ENCODE results near the gene TNFRSF19.

Gene TNFRSF19

DNA sequence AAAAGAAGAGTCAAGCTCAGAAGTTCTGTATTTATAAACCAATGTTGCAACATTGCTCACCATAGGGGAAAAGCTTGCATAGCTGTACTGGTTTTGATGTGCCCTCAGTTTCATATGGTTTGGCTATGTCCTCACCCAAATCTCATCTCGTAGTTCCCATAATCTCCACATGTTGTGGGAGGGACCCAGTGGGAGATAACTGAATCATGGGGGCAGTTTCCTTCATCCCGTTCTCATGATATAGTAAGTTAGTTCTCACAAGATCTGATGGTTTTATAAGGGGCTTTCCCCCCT, 73.9 kb downstream of the TNFRSF19 start:
- Histone ChIP-seq H3K4me1 (ENCODE audit: low read depth, poor library complexity, severe bottlenecking) (no peaks in the 10 kb centered on the region), H2AFZ (ENCODE audit: low read depth) (no peak overlapping the region), H4K20me1 (ENCODE audit: insufficient read depth) (no peaks in the 10 kb centered on the region), H3K4me3 (IDR thresholded peaks at IDR 0.05; ENCODE audit: insufficient read depth, low read depth, low read length) (no peak overlapping the region), H3K27ac (no peak overlapping the region), H3K36me3 (ENCODE audit: insufficient read depth) (no peaks in the 10 kb centered on the region), H3K4me2 (no peak overlapping the region), H3K79me2 (ENCODE audit: insufficient read depth, low read depth) (no peaks in the 10 kb centered on the region), H3K9ac (no peak overlapping the region), H3K27me3 (ENCODE audit: insufficient read depth, low read depth) (no peaks in the 10 kb centered on the region)
- TF ChIP-seq, protein P1, sequence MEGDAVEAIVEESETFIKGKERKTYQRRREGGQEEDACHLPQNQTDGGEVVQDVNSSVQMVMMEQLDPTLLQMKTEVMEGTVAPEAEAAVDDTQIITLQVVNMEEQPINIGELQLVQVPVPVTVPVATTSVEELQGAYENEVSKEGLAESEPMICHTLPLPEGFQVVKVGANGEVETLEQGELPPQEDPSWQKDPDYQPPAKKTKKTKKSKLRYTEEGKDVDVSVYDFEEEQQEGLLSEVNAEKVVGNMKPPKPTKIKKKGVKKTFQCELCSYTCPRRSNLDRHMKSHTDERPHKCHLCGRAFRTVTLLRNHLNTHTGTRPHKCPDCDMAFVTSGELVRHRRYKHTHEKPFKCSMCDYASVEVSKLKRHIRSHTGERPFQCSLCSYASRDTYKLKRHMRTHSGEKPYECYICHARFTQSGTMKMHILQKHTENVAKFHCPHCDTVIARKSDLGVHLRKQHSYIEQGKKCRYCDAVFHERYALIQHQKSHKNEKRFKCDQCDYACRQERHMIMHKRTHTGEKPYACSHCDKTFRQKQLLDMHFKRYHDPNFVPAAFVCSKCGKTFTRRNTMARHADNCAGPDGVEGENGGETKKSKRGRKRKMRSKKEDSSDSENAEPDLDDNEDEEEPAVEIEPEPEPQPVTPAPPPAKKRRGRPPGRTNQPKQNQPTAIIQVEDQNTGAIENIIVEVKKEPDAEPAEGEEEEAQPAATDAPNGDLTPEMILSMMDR (conservative IDR thresholded peaks at IDR 0.05; ENCODE audit: low read depth, low read length) = no peak

DNA sequence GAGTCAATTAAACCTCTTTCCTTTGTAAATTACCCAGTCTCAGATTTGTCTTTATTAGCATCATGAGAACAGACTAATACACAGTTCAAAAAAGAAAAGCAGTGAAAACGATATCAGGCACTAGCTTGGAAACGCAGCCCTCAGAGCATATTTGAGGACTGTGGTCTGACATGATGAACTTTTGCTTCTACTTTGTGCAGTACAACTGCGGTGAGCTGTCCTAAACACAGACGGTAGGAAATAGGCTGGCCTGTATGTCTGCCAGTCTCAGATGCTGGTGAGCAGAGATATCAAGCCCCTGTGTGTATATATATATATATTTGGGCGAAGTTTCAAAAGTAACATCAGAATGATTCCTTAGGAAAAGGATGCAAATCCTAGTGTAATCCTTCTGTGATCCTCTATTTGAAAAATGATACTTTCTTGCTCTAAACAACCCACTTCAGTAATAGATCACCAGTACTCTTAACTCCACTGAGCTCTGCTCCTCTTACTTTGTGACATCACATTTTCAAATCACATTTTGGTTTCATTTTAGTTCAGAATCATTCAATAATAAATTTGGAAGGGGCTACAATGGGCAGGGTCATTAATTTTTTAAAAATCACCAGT, 74.4 kb downstream of the TNFRSF19 start:
- Histone ChIP-seq H4K20me1 (ENCODE audit: insufficient read depth) (no peaks in the 10 kb centered on the region), H3K9ac (no peak overlapping the region), H3K4me1 (ENCODE audit: low read depth, poor library complexity, severe bottlenecking) (no peaks in the 10 kb centered on the region), H2AFZ (ENCODE audit: low read depth) (no peak overlapping the region), H3K27me3 (ENCODE audit: insufficient read depth, low read depth) (no peaks in the 10 kb centered on the region), H3K36me3 (ENCODE audit: insufficient read depth) (no peaks in the 10 kb centered on the region), H3K79me2 (ENCODE audit: insufficient read depth, low read depth) (no peaks in the 10 kb centered on the region), H3K27ac (no peak overlapping the region), H3K4me3 (IDR thresholded peaks at IDR 0.05; ENCODE audit: insufficient read depth, low read depth, low read length) (no peak overlapping the region), H3K4me2 (no peak overlapping the region)
- TF ChIP-seq, protein P1 (conservative IDR thresholded peaks at IDR 0.05; ENCODE audit: low read depth, low read length) = no peak

DNA sequence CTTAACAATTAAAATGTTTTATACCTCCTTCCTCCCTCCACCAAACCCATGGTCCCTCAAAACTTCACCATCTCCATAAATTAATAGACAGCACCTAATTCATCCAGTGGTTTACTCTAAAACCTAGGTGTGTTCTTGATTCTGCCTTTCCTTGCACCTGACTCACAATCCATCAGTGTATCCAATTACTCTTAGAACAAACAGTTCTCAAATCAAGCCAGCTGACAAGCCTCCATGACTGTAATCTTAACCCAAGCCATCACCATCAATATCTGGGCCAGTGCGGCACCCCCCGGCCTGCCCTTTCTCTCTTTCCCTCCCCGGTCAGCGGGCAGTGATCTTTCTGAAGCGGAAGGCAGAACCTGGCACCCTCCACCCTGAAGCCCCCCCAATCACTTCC, 75.6 kb downstream of the TNFRSF19 start:
- Histone ChIP-seq H3K27ac (no peak overlapping the region), H3K79me2 (ENCODE audit: insufficient read depth, low read depth) (no peaks in the 10 kb centered on the region), H3K4me3 (IDR thresholded peaks at IDR 0.05; ENCODE audit: insufficient read depth, low read depth, low read length) (no peak overlapping the region), H3K4me2 (no peak overlapping the region), H2AFZ (ENCODE audit: low read depth) (no peak overlapping the region), H3K36me3 (ENCODE audit: insufficient read depth) (no peaks in the 10 kb centered on the region), H3K27me3 (ENCODE audit: insufficient read depth, low read depth) (no peaks in the 10 kb centered on the region), H4K20me1 (ENCODE audit: insufficient read depth) (no peaks in the 10 kb centered on the region), H3K4me1 (ENCODE audit: low read depth, poor library complexity, severe bottlenecking) (no peaks in the 10 kb centered on the region), H3K9ac (no peak overlapping the region)
- TF ChIP-seq, protein P1 (conservative IDR thresholded peaks at IDR 0.05; ENCODE audit: low read depth, low read length) = no peak

DNA sequence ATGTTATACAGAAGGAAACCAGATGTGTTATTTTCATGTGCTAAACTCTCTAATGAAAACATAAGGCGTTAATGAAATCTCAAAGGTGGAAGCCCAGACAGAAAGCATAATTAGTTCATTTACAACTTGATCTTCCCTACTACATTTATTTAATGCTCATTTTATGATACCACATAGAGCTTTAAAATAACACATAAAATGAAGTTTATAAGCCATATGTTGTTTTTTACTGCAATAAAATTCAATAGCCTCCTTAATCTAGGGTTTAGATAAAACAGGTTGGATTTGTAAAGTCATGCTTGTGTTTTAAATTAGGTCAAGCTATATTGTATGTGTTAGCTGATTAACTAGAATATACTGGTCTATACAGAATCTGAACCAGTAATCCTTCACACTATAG, 81.2 kb downstream of the TNFRSF19 start:
- no peak overlapping the region for H3K27ac ChIP-seq
- H2AFZ ChIP-seq (ENCODE audit: low read depth) = no peak overlapping the region
- no peaks in the 10 kb centered on the region for H3K79me2 ChIP-seq (ENCODE audit: insufficient read depth, low read depth)
- H3K4me3 ChIP-seq (IDR thresholded peaks at IDR 0.05; ENCODE audit: insufficient read depth, low read depth, low read length) = no peak overlapping the region
- no peak overlapping the region for H3K9ac ChIP-seq
- H3K27me3 ChIP-seq (ENCODE audit: insufficient read depth, low read depth) = no peaks in the 10 kb centered on the region
- no peaks in the 10 kb centered on the region for H3K36me3 ChIP-seq (ENCODE audit: insufficient read depth)
- TF ChIP-seq, protein P1 (conservative IDR thresholded peaks at IDR 0.05; ENCODE audit: low read depth, low read length) = no peak
- no peaks in the 10 kb centered on the region for H4K20me1 ChIP-seq (ENCODE audit: insufficient read depth)
- no peak overlapping the region for H3K4me2 ChIP-seq
- no peaks in the 10 kb centered on the region for H3K4me1 ChIP-seq (ENCODE audit: low read depth, poor library complexity, severe bottlenecking)
